Activated naive CD4-positive, alpha-beta T cell treated with anti-CD3 and anti-CD28 coated beads for 36 hours (primary cell): ENCODE data around the gene GORAB. TPM values are rescaled to one million over a fixed set of nuclear protein-coding genes. Genes with fewer than 3 reads are reported as not detected.

Experiments used
- CTCF ChIA-PET: fragments of 350-600 bp; sonication (Branson Sonifier 250); formaldehyde crosslinking; loops from one replicate; lab custom pipeline; 2021; ENCODE audit warnings: antibody characterized with exemption; lab: Charles Lee
- DNase-seq: peaks from one replicate; pipeline ENCODE4 v3.0.0-alpha.2; 2020
- H3K27ac Mint-ChIP-seq: one replicate; pipeline ENCODE4 v1.8.0; 2021; ENCODE audit warnings: mild to moderate bottlenecking, mixed read lengths
- H3K27me3 Mint-ChIP-seq: one replicate; pipeline ENCODE4 v1.8.0; 2021; ENCODE audit warnings: low read depth, mixed read lengths
- H3K36me3 Mint-ChIP-seq: one replicate; pipeline ENCODE4 v1.8.0; 2021; ENCODE audit warnings: low read depth, mixed read lengths
- H3K4me1 Mint-ChIP-seq: one replicate; pipeline ENCODE4 v1.8.0; 2021; ENCODE audit warnings: low read depth, mixed read lengths
- H3K4me3 Mint-ChIP-seq: one replicate; pipeline ENCODE4 v1.8.0; 2021; ENCODE audit warnings: mild to moderate bottlenecking, moderate library complexity, mixed read lengths
- H3K9me3 Mint-ChIP-seq: one replicate; pipeline ENCODE4 v1.8.0; 2021; ENCODE audit warnings: mixed read lengths
- intact Hi-C: fragments of 100-400 bp; cut with micrococcal nuclease; formaldehyde crosslinking; loops from one replicate; pipeline ENCODE4 v1.15.1; 2023
- total RNA-seq, 2 experiments: library from RNA; stranded (reverse); gene quantifications; one replicate each; pipeline ENCODE4 v1.2.3, GENCODE V29; 2021

The GORAB gene
- total RNA-seq, 2 experiments from 2014 or later, result 9.5 TPM

- CTCF ChIA-PET, result interaction anchor here (0.7 kb wide), 1 partner anchor 342 kb away, joined by 3 read pairs; no protein-coding TSS in a partner anchor
- no peak for DNase-seq
Observed at GRCh38 chr1:170599033-170599432, 67.1 kb downstream of the GORAB start.

GRCh38 chr1:170601866-170602265 lies 69.9 kb downstream of the GORAB start:
- no peak overlapping the region for H3K4me3 Mint-ChIP-seq
- intact Hi-C loops, result no loop called here
- CTCF ChIA-PET, result no interaction called here
- H3K27me3 Mint-ChIP-seq, result peaks cover 5% of the 10 kb centered on the region
- H3K27ac Mint-ChIP-seq, result no peak overlapping the region
- peaks cover 6% of the 10 kb centered on the region for H3K36me3 Mint-ChIP-seq
- no peaks in the 10 kb centered on the region for H3K4me1 Mint-ChIP-seq
- DNase-seq, result no peak
- peaks cover 19% of the 10 kb centered on the region for H3K9me3 Mint-ChIP-seq

More at GRCh38 chr1:170599033-170599432, 67.1 kb downstream of the GORAB start:
- peaks cover 6% of the 10 kb centered on the region for H3K36me3 Mint-ChIP-seq
- no peaks in the 10 kb centered on the region for H3K4me1 Mint-ChIP-seq
- H3K9me3 Mint-ChIP-seq, result peaks cover 24% of the 10 kb centered on the region
- intact Hi-C loops, result loop anchor here (10.0 kb wide), 1 partner anchor 134 kb away; no protein-coding TSS in a partner anchor
- no peak overlapping the region for H3K27ac Mint-ChIP-seq
- H3K4me3 Mint-ChIP-seq, result no peak overlapping the region
- H3K27me3 Mint-ChIP-seq, result peaks cover 5% of the 10 kb centered on the region

Other genes starting within 250 kb of the GORAB start
- not detected for gene PRRX1, start 132.0 kb downstream of the GORAB start, total RNA-seq